ENCODE data around the gene ZMIZ1. TPM values are rescaled to one million over a fixed set of nuclear protein-coding genes. Genes with fewer than 3 reads are reported as not detected.

ZMIZ1 gene
- total and polyA plus RNA-seq, 8 donors: 63.1 to 87.2 (median 76.8) TPM

DNA sequence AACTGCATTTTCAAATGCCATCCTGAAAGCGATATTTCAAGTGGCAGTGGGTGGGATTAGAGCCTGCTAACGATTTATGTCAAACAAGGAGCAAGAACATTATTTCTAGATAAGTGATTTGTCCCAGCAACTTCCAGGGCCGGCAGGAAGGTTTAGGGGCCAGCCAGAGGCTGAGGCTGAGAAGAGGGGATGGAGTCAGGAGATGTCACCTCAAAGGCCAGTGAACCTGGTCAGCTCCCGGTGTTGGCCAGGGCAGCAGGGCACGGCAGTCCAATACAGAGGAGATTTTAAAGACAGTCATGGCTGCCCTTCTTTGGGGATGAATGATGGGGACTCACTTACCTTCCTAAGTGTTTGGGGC is 172.8 kb downstream of the ZMIZ1 start:
- Histone ChIP-seq H3K4me3 (peak overlapping the region in 1 of 2 donors; percentile 59), H3K27ac (peak overlapping the region; percentile 70 to 88), H3K36me3 (no peaks in the 10 kb centered on the region), H3K9me3 (no peaks in the 10 kb centered on the region), H3K4me1 (peaks cover 53 to 92% of the 10 kb centered on the region in 2 donors), H3K27me3 (no peaks in the 10 kb centered on the region)
- intact Hi-C loops (cut with DNase I): no loop called here
- no peak for ATAC-seq
- DNase-seq: peak in 1 of 4 donors; percentile 66
- TF ChIP-seq, protein P1, sequence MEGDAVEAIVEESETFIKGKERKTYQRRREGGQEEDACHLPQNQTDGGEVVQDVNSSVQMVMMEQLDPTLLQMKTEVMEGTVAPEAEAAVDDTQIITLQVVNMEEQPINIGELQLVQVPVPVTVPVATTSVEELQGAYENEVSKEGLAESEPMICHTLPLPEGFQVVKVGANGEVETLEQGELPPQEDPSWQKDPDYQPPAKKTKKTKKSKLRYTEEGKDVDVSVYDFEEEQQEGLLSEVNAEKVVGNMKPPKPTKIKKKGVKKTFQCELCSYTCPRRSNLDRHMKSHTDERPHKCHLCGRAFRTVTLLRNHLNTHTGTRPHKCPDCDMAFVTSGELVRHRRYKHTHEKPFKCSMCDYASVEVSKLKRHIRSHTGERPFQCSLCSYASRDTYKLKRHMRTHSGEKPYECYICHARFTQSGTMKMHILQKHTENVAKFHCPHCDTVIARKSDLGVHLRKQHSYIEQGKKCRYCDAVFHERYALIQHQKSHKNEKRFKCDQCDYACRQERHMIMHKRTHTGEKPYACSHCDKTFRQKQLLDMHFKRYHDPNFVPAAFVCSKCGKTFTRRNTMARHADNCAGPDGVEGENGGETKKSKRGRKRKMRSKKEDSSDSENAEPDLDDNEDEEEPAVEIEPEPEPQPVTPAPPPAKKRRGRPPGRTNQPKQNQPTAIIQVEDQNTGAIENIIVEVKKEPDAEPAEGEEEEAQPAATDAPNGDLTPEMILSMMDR (IDR thresholded peaks at IDR 0.05): no peak

DNA sequence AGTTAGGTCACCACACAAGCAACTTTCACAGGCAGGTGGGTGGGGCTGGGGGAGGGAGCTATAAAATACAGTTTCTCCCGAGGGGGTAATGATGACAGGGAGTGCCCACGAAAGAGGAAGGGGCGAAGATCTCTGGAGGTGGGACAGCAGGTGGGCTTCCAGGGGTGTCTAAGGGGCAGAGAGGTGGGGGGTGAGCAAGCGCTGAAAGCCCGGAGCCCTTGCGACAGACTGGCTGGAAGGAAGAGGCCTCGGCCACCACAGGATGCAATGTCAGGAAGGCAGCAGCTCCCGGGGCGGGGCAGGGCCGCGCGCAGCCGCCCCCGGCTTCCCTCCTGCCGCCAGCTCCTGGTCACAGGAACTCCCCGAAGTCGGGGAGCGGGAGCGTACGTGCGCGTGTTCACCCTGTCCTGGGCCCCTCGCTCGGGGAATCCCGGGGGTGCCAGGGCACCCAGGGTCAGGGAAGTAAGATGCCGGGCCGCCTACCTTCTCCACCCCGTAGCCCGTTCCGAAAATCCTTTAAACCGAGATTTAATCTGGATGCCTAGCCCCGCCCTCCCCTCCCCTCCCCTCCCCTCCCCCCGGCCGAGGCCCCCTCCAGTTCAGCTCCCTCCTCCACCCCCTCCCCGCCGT is 173.3 kb downstream of the ZMIZ1 start:
- no peaks in the 10 kb centered on the region for H3K36me3 ChIP-seq
- intact Hi-C loops (cut with DNase I): no loop called here
- peaks cover 55 to 92% of the 10 kb centered on the region in 2 donors for H3K4me1 ChIP-seq
- peak overlapping the region; percentile 39 to 59 for H3K4me3 ChIP-seq
- H3K27me3 ChIP-seq: no peaks in the 10 kb centered on the region
- ATAC-seq (peak; percentile 60), DNase-seq (peak in 3 of 4 donors; percentile 71 to 94 (median 88))
- H3K27ac ChIP-seq: peak overlapping the region; percentile 70 to 88
- no peaks in the 10 kb centered on the region for H3K9me3 ChIP-seq
- TF ChIP-seq, protein P1 (IDR thresholded peaks at IDR 0.05): no peak

DNA sequence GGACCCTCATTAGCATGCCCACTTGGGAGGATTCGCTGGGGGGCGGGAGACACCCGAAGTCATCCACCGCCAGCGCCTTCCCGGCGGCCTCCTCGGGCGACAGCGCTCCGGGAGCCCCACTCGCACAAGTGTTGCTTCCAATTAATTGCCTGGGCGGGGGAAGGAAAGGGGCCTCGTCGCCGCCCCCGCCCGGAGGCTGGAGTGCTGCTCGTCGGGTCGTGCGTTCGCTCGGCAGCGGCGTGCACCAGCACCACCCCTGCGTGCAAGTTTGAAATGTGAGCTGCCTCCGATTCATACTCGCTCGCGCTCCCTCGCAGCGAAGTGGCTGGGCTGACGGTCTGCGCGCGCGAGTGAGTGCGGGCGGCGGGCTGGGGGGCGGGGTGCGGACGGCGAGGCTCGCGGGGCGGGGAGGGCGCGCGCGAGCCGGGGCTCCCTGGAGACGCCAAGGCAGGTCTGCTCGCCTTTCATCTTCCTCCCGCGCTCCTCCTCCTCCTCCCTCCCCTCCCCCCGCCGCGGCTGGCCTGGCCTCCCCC is 173.9 kb downstream of the ZMIZ1 start:
- Histone ChIP-seq H3K27me3 (no peaks in the 10 kb centered on the region), H3K4me3 (peak overlapping the region; percentile 39 to 59), H3K9me3 (no peaks in the 10 kb centered on the region), H3K4me1 (peaks cover 55 to 92% of the 10 kb centered on the region in 2 donors), H3K36me3 (no peaks in the 10 kb centered on the region), H3K27ac (peak overlapping the region; percentile 70 to 88)
- ATAC-seq: peak; percentile 44
- intact Hi-C loops (cut with DNase I): no loop called here
- peak; percentile 58 to 89 (median 76) for DNase-seq
- TF ChIP-seq, protein P1 (IDR thresholded peaks at IDR 0.05): no peak

DNA sequence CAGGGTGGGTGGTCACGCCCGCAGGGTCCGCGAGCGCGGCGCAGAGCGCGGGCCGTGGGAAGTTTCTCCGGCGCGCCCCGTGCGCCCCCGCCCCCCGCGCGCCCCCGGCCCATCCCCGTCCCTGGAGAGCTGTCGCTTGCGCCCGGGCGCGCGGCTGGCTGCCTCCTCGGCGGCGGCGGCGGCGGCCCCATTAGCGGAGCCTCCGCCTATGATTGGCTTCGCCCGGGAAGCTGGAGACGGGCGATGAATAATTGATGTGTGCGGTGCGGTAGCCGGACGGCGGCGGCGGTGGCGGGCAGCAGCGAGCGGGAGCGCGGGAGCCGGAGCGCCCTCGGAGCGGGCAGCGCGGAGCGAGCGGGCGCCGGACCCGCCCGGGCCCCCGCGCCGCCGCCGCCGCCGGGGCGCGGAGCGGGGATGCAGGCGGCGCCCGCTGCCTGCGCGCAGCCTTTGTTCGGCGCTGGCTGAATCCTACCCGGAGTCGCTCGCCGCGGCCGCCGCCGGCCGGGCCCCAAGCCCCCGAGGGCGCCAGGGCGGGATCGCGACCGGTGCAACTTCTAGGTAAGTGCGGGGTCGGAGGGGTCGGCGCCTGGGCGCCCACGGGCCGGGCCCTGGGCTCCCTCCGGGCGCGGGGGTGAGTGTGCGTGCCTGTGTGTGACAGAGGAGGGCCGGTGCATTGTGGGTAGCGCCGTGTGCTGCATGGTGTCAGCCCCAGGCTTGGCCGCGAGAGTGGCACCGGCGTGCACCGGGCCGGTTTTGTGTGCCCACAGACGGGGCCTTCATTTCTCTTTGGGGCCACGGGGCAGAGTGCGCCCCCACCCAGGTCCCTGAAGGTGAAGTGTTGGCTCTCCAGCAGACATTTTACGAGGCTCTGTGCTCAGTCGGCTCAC is 174.7 kb downstream of the ZMIZ1 start:
- Histone ChIP-seq H3K4me3 (peak overlapping the region; percentile 39 to 59), H3K36me3 (no peaks in the 10 kb centered on the region), H3K4me1 (peaks cover 57 to 92% of the 10 kb centered on the region in 2 donors), H3K27ac (peak overlapping the region; percentile 70 to 88), H3K9me3 (no peaks in the 10 kb centered on the region), H3K27me3 (no peaks in the 10 kb centered on the region)
- DNase-seq (peak in 1 of 4 donors; percentile 88), ATAC-seq (peak; percentile 14)
- TF ChIP-seq, protein P1 (IDR thresholded peaks at IDR 0.05): no peak
- intact Hi-C loops (cut with DNase I): no loop called here

DNA sequence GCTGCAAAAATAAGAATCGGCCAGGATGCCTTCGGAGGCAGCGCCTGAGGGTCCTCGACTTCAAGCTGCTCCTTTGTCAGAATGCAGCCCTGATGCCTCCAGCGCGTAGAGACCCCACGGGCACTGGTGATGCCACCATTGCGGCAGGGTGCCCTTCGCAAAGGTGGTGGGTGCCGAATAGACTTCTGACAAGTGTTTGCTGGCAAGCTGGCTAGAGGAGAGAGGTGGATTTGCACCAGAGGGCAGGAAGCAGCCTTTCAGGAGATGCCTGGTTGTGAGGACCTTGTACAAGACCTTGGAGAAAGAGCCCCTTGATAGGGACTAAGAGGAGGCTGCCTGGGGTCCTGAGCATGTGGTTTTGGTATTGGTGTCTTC is 175.3 kb downstream of the ZMIZ1 start:
- ATAC-seq (no peak), DNase-seq (no peak)
- H3K27ac ChIP-seq: peak overlapping the region; percentile 62 to 88
- H3K27me3 ChIP-seq: no peaks in the 10 kb centered on the region
- peaks cover 57 to 92% of the 10 kb centered on the region in 2 donors for H3K4me1 ChIP-seq
- intact Hi-C loops (cut with DNase I): no loop called here
- H3K4me3 ChIP-seq: peak overlapping the region in 1 of 2 donors; percentile 59
- H3K36me3 ChIP-seq: no peaks in the 10 kb centered on the region
- no peaks in the 10 kb centered on the region for H3K9me3 ChIP-seq
- TF ChIP-seq, protein P1 (IDR thresholded peaks at IDR 0.05): no peak

All from left lung (tissue), 10 donors.